Stimulated activated CD4-positive, alpha-beta T cell treated with anti-CD3 and anti-CD28 coated beads, Interleukin-12 subunit alpha, Interleukin-12 subunit beta, amount 100 ng/mL, for 48 hours (primary cell): ENCODE results near the gene EXD3.

Experiments
- DNase-seq, 3 donors: peaks; one replicate each; pipeline ENCODE4 v3.0.0-alpha.2; 2020; ENCODE audit warnings: low read depth in 2 of 3, low spot score in 1 of 3

Gene EXD3

GRCh38 chr9:137433349-137433915 is 10.5 kb upstream of the EXD3 start:
- DNase-seq = no peak

- DNase-seq = no peak
These were observed 9.9 kb upstream of the EXD3 start for GRCh38 chr9:137432687-137433348.

DNA sequence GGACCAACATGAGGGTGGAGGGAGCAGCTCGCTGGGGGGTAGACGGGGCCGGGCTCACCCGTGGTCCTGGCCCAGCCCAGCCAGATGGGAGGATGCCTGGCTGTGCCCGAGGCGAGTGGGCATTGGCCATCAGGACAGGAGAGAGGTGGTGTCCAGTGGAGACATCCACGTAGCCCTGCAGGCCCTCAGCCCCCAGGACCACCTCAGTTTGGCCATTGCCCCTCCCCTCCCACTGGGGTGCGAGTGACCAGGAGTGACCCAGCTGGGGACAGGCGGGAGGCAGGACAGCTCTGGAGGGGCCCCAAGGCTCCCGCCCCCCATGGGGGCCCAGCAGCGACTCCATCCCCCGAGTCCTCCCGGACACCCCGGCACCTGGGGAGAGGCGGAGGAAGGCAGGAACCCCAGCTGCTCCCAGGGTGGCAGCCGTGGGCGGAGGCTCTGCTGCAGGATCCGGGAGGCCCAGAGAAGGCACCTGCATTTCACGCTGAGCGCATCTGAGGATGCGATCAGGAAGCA is 8.5 kb upstream of the EXD3 start:
- no peak for DNase-seq

- no peak for DNase-seq
These were observed 7.9 kb upstream of the EXD3 start for GRCh38 chr9:137430723-137431415.

GRCh38 chr9:137429974-137430722 is 7.2 kb upstream of the EXD3 start:
- DNase-seq = no peak

- no peak for DNase-seq
These were observed 6.6 kb upstream of the EXD3 start for GRCh38 chr9:137429546-137429890.

- DNase-seq = no peak
These were observed 6.0 kb upstream of the EXD3 start for GRCh38 chr9:137428841-137429545.

- no peak for DNase-seq
These were observed 5.3 kb upstream of the EXD3 start for GRCh38 chr9:137428311-137428630.

DNA sequence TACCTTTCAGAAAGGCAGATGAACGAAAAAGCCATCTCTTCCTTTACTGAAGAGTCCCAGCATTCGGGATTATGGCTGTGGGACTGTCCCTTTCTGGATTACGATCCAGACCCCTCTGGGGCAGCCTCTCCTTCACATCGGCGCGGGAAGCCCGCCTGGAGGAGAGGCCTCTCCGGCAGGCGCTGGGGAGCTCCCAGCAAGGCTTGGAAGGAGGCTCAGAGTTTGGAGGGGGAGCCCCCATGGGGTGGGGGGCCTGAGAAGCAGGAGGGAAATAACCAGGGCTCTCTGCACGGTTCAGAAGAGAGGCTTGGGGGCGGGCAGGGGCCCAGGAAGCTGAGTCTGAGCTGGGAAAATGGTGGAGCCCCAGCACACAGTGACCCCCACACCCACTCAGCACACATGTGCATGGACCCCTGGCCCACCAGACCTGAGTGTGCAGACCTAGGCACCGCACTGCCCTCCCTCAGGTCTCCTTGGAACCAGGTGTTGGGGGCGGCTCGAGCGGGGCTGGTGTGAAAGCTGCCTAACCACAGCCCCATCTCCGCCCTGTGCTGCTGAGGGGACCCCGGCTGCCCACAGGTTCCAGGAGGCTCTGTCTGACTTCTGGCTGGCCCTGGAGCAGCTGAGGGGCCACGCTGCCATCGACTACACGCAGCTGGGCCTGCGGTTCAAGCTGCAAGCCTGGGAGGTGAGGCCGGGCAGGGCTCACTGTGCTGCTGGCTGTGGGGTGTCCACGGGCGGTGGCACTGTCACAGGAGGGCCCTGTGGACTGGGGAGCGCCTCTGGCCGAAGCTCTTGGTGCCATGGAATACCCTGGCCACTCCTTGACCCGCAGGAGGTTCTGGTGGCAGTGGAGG is 4.7 kb upstream of the EXD3 start:
- no peak for DNase-seq

DNA sequence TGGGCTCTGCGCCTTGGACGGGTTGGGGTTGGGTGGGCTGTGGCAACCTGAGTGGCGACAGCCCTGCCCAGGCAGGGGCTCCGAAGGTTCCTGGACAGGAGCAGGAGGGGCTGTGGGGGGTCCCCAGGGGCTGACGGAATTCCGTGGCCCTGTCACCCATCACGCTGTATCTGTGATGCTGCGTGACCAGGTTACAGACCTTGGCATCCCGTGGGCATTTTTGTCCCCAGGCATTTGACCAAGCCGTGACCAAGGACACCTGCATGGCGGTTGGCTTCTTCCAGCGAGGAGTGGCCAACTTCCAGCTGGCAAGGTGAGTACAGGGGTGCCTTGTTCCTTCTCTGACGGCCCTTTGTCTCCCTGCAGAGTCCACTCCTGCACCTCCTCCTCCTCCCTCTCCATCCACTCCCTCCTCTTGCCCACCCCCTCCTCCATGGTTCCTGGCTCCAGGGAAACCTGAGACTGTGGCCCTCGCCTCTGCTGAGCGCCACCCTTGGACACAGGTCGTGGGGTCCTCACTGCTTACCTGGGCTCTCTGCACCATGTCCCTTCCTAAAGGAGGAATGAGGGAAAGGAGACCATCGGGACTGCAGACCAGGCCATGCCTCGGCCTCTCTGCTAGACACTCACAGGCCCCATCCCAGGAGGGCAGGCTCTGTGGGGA is 3.2 kb upstream of the EXD3 start:
- no peak for DNase-seq

DNA sequence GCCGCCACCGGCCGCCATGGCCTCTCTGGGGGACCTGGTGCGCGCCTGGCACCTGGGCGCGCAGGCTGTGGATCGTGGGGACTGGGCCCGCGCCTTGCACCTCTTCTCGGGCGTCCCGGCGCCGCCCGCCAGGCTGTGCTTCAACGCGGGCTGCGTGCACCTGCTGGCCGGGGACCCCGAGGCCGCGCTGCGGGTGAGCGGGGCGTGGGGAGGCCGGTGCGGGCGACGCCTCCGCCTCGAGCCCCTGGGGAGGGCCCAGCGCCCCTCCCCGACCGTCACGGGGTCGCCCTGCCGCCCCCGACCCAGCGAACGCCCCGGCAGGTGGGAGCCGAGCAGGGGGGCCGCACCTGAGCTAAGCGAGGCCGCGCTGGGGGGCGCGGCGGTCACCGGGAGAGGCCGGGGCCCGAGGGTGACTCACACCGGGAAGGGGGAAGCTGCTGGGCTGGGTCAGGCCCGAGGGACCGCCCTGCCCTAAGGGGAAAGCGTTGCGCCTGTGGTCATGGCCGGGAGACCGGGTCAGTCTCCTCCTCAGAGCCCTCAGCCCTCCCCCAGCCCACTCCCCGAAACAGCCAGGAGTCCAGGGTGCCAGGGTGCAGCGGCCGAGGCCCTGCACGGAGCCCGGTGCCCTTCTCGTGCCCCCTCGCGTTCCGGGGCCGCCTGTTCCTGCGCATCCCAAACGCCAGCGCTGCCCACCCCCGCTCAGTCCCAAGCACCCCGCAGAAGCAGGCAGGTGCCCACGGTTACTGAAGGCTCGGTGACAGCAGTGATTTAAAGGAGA is 741 bp upstream of the EXD3 start:
- DNase-seq = no peak

- DNase-seq = no peak
These were observed 941 bp downstream of the EXD3 start for GRCh38 chr9:137421838-137422603.

- DNase-seq = no peak
These were observed 5.6 kb downstream of the EXD3 start for GRCh38 chr9:137417161-137418021.

DNA sequence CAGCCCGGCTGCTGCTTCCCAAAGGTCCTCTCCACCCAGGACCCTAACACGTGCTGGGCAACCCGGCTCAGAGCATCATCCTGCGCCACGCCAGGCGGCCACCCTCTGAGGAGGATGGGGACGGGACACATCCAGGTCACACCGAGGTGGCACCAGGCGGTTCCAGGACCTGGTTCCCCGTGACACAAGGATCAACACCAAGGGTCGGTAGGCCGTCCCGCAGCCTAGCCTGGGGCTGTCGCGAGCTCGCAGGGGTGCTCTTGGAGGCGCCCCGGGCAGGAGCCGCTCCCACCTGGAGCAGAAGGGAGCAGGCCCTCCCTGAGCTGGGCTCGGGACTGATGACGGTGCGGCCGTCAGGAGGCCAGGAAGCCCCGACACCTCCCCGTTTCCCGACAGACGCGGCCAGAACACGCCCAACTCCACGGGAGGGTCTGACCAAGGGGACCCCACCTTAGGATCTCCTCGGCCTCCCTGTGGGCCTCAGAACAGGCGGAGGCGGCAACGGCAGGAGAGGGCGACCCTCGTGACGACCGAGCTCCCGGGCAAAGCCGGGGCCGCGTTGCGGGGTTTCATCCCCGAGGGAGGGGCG is 6.3 kb downstream of the EXD3 start:
- no peak for DNase-seq

- no peak for DNase-seq
These were observed 6.9 kb downstream of the EXD3 start for GRCh38 chr9:137416006-137416562.

DNA sequence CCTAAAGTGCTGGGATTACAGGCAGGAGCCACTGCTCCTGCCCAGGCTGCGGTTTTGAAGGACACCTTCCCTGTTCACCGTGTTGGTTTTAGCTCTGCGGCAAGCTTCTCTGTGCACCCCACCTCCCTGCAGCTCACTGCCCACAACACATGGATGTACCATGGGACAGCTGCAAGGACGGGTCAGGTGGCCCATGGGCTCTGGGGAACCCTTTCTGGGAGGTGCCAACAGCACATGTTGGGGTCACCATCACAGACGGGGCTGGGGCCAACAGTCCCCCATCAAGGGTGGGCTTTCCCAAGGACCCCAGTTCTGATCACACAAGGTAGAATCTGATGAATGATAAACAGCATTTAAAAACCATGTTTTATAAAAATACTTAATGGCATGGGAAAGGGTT is 7.5 kb downstream of the EXD3 start:
- DNase-seq = no peak

DNA sequence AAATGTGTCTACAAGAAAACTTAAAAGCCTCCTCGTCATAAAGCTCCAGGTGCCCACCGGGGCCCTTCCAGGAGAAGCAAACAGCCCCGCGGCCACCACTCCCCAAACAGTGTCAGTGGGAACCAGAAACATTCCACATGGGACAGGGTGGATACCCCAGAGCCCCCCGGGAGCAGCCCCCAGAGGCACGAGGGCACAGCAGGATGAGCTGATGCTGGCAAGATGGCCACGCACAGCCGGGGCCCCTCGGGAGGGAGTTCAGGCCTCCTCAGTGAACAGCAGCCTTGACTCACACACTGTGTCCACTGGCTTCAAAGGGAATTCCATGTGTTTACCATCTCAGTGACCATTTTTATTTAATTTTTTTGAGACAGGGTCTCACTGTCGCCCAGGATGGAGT is 10.5 kb downstream of the EXD3 start:
- no peak for DNase-seq
